ENCODE data around the gene HOXD13.

The HOXD13 gene

DNA sequence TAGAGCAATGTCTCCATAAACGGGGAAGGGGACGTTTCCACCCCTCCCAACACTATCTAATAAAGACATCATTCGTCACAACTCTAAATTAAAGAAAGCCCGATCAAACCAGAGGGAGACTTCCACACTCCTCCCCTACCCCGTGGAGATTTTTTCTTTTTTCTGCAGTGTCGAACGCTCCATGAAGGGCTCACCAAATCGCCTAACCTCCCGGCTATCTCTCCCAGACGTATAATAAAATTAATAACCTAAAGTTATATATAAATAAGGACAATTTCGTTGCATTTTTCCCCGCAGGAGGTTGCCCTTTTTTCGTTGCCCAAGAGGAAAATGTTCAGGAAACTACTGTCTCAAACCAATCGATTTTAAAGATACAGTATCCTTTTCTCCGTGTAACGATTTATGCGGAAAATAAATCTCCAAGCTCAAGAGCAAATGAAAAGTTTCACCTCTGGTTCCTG is 11.1 kb upstream of the HOXD13 start:
- no peak for DNase-seq

DNA sequence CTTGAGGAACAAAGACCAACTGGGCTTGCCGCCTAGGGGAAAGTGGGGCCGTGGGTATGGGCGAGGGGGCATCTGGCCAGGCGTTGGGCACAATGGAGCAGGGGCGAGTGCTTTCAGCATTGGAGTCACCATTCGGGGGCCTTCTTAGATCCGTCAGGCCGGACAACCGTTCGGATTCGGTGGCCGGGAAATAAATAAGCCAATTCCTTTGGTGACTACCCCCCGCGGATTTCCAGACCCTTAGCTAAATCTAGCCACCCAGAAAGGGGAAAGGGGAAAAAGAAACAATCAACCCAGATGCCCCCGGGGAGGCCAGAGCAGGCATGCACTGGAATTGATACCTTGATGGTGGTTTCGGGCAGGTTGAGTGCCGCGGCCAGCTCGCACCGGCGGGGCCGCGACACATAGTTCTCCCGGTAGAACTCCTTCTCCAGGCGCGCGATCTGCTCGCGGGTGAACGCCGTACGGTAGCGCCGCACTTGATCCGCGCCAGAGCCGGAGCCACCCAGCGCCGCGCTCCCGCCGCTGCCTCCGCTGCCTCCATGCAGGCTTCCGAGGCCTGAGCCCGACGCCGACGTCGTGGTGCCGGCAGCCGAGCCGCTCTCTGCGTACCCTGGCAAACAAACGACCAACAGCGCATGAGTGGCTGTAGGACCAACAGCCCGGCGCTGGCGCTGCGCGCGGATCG is 10.5 kb upstream of the HOXD13 start:
- DNase-seq = no peak

DNA sequence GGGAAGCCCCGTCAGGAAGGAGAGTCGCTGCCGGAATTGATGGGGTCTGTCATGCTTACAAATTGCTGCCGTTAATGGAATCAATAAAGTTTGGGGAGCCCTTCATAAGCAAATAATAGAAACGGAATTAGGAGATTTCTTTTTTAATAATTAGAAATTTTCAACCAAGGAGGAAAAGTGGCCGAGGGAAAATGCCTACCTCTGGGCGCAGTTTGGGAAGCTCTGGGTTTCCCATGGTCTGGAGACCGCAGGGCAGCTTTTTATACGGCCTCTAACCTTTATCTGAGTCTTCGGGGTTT is 10.0 kb upstream of the HOXD13 start:
- DNase-seq = no peak

DNA sequence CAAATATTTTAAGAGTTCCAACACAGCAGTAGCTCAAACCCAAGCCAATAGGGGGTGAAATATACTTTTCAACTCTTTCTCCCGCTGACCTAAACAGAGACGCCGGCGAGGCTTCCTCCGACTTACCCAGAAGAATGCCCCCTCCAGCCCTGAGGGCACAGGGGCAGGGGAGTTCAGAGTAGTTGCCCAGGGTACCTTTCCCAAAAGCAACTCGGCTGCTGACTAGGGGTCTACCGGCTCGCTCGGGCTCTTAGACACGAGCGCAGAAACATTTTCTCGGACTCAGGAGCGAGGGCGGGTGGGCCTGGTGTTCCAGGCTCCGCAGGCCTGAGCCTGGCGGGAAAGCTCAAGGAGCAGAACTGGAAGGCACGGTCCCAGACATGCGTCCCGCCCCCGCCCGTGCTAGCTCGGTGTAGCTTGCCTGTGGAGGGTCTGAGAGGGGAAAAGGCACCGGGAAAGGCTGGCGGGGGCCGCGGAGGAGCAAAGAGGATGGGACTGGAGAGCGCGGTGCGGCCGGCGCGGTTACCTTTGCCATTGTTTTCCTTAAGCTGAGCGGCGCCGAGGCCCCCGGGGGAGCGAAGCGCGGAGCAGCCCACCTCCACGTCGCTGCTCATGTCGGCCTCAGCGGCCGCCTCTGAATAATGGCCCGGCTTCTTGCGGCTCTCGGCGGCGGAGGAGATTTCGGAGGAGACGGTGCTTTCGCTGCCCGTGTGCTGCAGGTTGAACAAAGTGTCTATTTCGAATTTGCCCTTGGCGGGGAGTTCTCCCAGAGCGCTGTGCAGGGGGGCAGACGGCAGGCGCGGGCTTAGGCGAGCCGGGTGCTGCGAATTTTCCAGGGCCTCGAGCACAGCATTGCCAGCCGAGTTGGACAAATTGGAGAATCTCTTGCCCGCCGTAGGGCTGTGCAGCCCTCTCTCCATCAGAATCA is 9.4 kb upstream of the HOXD13 start:
- no peak for DNase-seq

DNA sequence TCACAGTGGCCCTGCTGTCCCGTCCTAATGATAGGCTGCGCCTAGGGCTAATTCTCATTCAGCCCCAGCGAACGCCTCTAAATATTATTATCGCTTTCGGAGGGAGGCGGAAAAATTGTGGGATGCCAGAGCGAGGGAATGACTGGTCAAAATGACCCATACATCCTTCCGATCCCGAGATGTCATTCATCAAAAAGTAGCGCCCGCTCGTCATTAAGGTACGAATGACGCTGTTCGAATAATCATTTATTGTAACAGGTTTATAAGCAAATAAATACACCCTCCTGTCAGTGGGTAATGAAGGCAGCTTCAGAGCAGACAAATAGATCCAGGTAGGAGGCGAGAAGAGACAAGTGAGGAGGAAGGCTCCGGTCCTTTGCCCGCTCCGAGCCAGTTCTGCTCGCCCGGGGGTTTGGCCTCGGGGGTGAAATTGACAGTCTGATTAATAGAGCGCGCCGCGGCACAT is 8.7 kb upstream of the HOXD13 start, which contains the start of gene EVX2:
Gene EVX2 (minus strand): TSS at position 167 of the 466 bp plus-strand sequence. CDS start 186 bp downstream, outside the sequence.
- DNase-seq = no peak

DNA sequence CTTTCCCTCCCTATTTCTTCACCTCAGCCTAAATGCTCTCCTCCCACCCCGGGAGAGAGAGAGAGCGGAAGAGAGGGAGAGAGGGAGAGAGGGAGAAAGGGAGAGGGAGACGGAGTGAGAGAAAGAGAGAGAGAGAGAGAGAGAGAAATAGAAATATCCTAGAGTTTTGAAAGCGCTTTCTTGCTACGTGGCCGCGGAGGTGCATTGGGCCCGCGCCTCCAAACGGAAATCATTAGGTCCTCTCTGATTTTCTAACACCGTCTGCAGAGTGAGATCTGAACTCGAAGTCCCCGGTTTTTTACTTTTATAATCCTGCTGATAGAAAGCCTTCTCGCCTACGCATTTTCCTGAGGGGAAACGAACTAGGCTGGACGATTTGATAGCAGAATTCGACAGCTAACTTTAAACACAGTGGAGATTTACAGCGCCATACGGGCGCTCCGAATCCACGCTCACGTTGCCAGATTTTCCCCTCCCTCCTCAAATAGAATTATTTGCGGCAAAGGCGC is 7.9 kb upstream of the HOXD13 start:
- DNase-seq = no peak

DNA sequence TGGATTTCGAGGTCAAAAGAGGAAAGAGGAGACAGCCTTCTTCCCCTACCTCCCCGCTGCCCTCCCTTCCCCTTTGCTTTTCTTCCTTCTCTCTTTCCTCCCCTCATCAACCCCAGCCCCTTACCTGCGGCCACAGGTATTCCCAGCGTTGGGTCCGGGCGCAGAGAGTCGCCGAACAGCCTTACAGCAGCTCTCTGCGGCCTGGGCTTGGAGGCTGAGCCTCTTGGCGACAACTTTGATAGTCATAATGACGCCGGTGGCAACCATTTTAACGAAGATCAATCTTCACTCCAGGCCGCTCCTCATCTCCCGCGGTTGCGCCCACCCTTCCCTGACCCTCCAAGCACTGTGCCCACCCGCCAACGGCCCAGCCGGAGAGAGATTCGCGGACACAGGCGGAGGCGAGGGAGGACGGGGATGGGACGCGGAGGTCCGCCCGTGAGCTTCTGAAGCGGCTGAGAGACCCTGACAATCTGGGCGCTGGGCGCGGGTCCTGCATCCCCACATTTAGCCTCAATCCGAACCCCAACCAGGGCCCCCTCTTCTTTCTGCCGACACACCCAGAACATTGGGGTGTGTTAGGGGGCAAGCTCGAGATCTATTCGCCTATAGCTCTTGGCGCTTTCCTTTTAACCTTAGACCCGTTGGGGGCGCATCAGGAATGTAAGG is 7.3 kb upstream of the HOXD13 start:
- no peak for DNase-seq

DNA sequence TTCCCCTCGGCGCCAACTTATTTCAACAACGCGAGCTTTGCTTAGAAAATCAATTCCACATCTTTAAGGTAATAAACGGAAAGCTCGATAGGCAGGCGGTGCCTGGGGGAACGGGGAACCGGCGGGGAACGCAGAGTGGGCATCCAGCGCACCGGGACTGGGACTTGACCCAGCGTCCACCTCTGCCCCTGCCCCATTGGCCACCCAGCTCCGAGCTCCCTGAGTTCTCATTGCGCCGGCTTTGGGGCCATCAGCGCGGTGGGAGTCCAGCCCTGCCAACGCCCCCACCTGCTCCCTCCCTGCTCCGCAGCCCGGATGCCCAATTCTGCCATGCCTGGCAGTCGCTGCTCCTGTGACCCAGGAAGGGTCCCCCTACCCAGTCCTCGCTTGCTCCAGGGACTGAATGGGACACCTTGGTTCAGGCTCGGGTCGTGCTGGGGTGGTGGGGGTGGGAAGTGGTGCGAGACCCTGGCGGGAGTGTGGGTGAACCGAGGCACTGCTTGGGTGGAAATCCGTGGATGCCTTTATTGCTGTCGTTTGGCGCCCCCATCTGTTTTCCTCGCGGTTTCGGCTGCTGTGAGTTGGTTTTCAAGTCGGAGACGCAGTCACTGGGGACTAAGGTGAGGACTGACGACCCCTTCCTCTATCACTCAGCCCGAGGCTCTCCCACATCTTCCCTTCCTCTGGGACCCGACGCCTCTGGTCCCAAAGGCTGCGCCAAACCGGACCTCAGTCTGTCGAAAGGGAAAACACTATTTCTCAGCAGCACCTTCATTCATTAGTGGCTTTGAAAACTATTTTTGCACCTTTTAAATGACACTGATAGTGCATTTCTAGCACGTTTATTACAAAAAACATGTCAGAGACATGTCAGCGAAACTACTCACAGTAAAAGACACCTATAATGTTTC is 6.4 kb upstream of the HOXD13 start:
- DNase-seq = no peak

DNA sequence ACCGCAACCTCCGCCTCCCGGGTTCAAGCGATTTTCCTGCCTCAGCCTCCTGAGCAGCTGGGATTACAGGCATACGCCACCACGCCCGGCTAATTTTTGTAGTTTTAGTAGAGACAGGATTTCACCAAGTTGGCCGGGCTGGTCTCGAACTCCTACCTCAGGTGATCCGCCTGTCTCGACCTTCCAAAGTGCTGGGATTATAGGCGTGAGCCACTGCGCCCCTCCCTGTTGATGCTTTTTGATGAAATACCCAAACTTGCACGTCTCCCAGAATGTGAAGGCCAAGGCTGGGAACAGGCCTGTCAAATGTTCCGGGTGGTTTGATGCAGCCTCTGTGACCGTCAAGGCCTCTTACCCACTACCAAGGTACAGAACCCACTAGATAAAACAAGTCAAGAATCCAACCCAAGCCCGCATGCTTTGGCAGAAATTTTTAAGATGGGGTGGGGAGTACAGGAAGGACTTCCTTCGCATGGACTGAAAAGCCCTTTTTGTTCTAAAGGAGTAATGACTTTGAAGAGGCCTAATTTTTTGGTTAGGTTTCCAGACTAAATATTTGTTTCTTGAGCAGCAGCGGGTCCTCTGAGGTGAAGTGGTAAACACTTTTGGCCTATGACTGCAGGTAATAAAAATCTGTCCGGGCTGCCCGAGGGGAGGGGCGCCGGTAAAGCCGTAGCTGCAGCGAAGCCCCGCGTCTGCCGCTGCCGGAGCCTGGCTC is 5.0 kb upstream of the HOXD13 start:
- no peak for DNase-seq

DNA sequence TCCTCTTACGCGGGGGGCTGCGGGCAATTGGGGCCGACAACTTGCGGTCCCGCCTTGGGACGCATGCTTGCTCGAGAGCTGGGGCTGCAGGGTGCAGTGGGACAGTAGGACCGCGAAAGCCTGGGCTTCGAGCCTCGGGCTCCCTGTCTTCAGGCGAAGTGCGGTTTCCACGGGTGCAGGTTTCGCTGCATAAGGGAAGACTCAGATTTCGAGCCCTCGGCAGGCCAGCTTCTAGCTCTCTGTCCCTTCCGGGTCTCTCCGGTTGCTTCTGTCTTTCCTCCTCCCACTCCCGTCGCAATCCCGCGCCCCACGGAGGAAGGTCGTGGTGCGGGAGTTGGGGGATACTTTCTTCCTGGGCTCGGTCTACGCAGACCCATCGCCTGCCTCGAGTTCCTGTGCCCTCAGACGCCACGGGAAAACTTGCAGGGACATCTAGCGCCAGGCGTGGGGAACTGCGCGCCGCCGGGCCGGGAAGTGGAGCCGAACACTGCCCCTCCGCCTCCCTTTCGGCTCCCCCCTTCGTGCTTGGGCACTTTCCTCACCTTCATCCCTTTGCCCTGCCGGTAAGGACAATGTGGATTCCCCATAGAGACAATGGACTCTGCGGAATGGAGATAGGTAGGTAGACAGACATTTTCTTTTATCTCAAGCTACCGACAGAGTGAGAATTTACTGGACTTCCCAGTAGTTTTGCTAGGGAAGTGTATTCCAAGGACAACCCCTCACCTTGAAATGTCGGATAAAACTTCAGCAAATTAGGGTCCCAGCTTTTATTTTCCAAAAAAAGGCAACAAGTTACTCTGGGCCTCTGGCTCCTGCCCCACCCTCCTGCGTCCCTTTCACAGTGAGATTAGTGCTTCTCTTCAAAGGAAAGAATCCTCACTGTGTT is 4.2 kb upstream of the HOXD13 start:
- no peak for DNase-seq

DNA sequence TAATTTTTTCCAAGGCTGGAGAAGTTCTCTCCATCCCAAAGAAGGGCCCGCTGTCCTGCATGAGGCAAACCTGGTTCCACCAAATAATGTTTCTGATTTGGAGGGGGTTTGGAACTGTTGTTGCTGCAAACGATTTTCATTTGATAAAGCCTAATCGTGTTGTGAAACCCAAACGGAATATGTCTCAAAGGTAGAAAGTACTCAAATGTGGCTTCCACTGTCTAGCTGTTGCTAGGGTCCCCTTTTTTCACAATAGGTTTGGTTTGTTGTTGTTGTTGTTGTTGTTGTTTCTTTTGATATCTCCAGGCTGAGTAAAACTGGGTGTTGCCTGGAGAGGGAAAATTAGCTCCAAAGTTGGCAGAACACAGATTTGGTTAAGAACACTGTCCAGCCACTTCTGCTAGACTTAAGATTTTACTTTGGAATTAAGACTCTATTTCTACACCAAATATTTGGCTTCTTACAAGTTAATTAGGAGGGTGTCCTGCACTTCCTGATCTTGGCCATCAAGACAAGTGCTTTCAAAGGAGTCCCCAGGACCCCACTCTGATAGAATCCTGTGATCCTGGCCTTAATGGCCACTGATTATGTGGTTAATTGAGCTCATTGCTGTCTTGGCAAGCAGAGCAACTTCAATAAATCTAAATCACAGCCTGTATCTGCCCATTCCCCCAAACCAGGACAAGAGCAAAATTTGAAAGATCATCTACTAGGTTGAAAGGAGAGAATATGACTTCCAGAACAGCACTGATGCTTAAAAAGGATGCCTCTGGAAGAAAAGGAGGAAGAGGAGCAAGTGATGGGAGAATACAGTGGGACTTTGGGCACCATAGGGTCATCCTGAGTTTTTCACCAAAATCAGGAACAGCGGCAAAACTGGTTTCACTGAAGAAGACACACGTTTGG is 3.3 kb upstream of the HOXD13 start:
- no peak for DNase-seq

DNA sequence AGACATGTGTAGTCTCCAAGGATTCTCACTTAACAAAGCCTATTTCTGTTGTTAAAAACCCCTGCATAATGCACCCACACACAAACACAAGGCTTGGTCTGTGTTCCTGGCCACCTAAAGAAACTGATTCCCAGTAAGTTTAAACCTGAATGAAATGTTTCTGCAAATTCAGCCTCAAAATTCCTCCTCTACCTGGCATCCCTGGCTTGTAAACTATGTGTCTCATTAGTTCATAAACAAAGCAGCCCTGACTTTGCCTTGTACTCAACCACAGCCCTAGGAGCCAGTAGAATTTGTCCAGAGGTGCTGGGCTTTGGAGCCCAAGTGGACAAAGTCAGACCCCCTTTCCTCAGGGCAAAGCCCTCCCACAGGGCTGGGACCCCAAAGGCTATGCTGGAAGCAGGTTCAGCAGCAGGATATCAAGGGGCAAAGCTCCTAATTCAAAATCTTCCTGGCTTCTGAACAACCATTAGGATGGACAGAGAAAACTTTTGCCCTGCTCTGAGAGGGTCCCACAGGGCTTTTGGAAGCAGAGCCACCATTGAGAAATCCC is 2.6 kb upstream of the HOXD13 start:
- no peak for DNase-seq

DNA sequence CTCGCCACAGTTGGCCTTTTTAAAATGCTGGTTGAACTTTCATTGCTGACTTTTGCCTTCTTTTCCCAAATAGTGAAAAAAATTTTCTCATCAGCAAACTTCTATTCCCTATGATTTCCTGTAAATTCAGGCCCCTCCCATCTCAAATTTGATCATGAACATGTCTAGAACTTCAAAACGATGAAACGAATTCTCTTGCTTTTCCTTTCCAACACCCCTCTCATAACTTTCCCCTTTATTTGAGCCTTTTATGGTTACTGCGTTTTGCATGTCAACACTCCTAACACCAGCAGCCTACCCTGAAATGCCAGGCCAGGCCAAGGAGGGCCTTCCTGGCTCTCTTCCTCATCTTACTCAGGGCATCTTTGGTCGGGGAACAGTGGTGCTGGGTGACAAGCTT is 1.7 kb upstream of the HOXD13 start:
- DNase-seq = no peak

DNA sequence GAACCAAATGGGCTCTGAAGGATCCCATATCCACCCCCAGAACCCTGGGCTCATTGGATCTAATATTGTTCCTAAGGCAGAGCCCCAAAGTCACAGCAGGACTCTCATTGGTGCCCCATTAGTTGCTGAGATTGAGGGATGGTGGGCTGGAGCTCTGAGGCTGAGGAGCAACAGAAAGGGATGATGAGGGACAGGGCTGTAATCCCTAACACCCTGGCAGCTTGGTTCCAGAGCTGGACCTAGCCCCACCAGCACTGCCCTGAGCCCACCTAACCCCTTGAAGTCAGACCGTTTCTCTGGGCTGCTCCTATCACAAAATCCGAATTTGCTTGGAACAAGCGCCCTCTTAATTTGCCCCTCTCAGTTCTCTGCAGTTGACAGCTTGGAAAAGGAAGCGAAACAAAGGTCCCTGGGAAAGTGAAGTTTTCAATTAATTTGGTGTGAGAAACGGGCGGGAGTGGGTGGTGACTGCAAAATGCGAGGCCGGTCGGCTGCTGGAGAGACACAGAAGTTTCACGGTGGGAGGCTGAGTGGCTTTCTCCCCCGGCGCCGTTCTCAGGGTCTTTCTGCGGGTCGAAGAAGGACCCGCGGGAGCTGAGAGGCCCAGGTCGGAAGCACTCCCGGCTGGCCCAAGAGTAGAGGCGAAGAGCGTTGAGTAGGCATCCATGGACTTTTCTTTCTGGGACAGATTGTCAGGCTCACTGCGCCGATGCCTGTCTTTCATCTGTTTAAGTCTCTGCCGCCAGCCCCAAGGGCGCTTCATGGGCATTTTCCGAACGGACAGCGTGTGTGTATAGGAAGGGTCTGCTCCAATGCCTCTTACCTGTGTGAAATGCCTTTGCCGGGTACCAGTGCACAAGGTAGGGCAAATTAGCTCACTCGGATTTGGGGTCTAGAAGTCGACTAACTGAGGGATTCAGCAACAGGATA is 927 bp upstream of the HOXD13 start:
- no peak for DNase-seq

DNA sequence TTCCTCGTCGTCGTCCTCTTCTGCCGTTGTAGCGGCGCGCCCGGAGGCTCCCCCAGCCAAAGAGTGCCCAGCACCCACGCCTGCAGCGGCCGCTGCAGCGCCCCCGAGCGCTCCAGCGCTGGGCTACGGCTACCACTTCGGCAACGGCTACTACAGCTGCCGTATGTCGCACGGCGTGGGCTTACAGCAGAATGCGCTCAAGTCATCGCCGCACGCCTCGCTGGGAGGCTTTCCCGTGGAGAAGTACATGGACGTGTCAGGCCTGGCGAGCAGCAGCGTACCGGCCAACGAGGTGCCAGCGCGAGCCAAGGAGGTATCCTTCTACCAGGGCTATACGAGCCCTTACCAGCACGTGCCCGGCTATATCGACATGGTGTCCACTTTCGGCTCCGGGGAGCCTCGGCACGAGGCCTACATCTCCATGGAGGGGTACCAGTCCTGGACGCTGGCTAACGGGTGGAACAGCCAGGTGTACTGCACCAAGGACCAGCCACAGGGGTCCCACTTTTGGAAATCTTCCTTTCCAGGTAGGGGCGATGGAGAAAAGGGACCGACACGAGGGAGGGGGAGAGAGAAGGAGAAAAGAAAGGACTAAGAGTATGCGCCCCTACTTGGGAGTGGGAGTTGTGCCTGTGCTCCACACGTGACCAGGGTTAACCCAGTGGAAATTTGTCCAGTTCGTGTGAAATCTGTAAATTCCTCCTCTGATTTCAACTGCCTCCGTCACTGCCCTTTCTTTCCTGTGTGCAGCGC is 800 bp downstream of the HOXD13 start:
- no peak for DNase-seq

DNA sequence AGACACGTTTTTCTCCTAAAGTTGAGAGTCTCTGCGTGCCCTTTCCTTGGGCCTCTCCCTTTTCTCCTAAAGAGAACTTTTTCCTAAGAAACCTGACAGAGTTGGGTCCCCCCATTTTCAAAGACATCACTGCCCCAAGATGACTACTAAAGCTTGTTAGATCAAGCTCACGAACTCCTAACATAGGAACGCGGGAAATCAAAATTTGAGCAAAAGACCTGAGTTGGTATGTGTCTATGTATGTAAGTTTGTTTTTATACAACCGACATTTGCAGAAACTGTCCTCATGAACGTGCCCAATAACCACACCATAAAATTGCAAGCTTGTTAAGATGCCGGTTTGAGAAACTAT is 1.4 kb downstream of the HOXD13 start:
- no peak for DNase-seq

DNA sequence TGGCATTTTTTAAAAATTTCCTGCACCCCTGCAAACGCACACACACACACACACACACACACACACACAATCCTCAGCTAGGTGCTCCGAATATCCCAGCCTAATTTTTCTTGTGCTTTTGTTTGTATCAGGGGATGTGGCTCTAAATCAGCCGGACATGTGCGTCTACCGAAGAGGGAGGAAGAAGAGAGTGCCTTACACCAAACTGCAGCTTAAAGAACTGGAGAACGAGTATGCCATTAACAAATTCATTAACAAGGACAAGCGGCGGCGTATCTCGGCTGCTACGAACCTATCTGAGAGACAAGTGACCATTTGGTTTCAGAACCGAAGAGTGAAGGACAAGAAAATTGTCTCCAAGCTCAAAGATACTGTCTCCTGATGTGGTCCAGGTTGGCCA is 1.8 kb downstream of the HOXD13 start:
- DNase-seq = no peak
